ENCODE measurements around the gene UTS2R.
"Not testable (repeated sequence)": the region's sequence is repeated elsewhere in the genome, so short reads cannot be mapped to it uniquely, and the experiment has no call there.

Gene UTS2R

GRCh38 chr17:82410014-82410716 lies 38.6 kb downstream of the UTS2R start:
- no peak for DNase-seq

- no peak for DNase-seq
Observed at GRCh38 chr17:82411396-82412053, 40.0 kb downstream of the UTS2R start.

- not testable (repeated sequence) for DNase-seq
Observed at GRCh38 chr17:82412081-82412480, 40.5 kb downstream of the UTS2R start.

GRCh38 chr17:82412535-82413520 lies 41.3 kb downstream of the UTS2R start:
- DNase-seq, result no peak

GRCh38 chr17:82414548-82415281 lies 43.1 kb downstream of the UTS2R start:
- DNase-seq, result peak; percentile 57

GRCh38 chr17:82415336-82415735 lies 43.8 kb downstream of the UTS2R start:
- no peak for DNase-seq

GRCh38 chr17:82415786-82416185 lies 44.2 kb downstream of the UTS2R start:
- DNase-seq, result no peak

- no peak for DNase-seq
Observed at GRCh38 chr17:82416264-82416663, 44.7 kb downstream of the UTS2R start.

GRCh38 chr17:82416771-82417170 lies 45.2 kb downstream of the UTS2R start:
- DNase-seq, result no peak

GRCh38 chr17:82418001-82418986 lies 46.7 kb downstream of the UTS2R start, which contains the start of the genes HEXD and OGFOD3:
Gene HEXD, plus strand, starts transcription at chr17:82418347. Its CDS starts 1,453 bp downstream, at chr17:82419800.
Gene OGFOD3, minus strand, starts transcription at chr17:82418586. Its CDS starts 101 bp downstream, at chr17:82418485.
- peak; percentile 78 for DNase-seq

- no peak for DNase-seq
Observed at GRCh38 chr17:82419540-82419939, 48.0 kb downstream of the UTS2R start.

GRCh38 chr17:82424001-82424862 lies 52.7 kb downstream of the UTS2R start:
- DNase-seq, result peak; percentile 60

- no peak for DNase-seq
Observed at GRCh38 chr17:82424863-82425159, 53.2 kb downstream of the UTS2R start.
